T-helper 9 cell (primary cell): ENCODE measurements around the gene PRDM16.

Experiments used
- DNase-seq: peaks from one replicate; pipeline ENCODE4 v3.0.0-alpha.2; 2020

The PRDM16 gene

GRCh38 chr1:3055051-3055450, 14.0 kb upstream of the PRDM16 start:
- DNase-seq = no peak

DNA sequence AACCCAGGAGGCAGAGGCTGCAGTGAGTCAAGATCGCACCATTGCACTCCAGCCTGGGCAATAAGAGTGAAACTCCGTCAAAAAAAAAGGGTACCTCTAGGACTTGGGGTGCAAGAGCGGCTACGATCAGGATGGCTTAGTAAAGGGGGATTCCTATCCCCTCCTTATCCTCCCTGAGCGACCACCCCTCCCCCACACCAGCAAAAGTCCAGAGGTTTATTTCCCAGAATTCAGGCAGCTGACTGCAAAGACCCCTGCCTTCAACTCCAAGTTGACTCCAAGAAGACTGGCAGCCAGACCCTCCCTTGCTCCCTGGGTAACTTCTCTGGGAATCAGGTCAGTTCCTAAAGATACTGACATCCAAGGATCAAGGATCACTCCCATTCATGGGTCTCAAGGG, 12.4 kb upstream of the PRDM16 start:
- no peak for DNase-seq

DNA sequence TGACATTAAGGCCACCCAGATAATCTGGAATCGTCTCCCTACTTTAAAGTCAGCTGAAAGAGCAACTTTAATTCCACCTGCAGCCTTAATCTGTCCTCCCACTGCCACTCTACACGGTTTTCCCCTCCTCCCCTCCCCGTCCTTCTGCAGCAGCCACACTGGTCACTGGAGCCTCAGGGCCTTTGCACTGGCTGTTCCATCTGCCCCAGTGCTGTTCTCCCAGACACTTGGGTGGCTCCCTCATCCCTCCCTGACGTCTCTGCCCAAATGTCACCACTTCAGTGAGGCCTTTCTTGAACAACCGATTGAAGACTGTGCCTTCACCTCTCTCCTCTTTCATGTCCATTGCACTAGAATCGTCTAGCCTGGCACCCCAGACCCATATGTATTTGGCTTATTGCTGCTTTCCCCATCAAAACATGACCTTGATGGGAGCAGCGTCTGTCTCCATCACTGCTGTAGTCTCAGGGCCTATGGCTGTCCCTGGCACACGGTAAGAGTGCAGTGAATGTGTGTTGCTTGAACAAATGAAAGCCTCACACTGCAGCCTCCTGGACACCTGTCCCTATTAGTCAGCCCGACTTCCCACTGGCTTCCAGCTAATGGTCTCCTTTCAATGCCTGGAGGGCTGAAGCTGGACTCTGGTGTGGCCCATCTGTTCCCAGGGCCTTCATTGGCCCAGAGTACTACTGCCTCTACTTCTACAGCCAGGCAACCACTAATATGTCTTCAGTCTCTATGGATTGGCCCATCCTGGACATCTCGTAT, 10.6 kb upstream of the PRDM16 start:
- DNase-seq = no peak

DNA sequence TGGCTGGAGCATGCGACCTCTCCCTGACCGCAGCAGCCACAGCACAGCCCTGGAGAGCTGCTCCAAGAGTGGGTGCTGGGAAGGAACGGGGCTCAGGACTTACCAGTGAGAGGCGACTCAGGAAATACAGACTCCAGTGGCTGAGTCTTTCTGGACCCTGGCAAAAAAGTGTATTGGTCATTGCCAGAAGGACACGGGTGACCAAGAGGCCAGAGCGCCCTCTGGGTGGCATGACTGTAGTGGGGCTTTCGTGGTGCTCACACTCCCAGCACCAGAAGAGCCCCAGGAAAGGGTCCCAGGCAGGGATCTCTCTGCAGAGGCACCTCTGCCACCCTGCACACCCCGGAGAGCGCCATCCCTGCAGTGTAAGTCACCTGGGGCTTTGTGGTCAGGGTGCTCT, 8.9 kb upstream of the PRDM16 start:
- DNase-seq = no peak

GRCh38 chr1:3060601-3061551, 8.1 kb upstream of the PRDM16 start:
- DNase-seq = no peak

DNA sequence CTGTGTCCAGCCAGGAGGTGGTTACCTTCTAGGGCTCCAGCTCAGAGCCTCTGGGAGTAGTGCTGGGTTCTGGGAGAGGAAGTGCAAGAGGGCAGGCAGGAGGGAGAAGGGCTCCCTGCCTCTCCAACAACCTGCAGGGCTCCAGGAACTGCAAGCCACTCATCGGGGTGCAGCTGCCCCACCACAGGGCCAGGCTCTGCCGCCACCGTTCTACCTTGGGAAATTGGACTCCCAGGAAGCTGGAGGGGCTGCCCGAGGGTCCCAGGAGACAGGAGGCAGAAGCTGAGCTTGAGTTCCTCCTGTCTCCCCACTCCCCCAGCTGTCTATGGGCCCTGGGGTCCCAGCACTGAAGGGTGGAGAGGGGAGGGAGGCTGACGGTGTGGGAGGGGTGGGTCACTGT, 7.4 kb upstream of the PRDM16 start:
- DNase-seq = no peak

DNA sequence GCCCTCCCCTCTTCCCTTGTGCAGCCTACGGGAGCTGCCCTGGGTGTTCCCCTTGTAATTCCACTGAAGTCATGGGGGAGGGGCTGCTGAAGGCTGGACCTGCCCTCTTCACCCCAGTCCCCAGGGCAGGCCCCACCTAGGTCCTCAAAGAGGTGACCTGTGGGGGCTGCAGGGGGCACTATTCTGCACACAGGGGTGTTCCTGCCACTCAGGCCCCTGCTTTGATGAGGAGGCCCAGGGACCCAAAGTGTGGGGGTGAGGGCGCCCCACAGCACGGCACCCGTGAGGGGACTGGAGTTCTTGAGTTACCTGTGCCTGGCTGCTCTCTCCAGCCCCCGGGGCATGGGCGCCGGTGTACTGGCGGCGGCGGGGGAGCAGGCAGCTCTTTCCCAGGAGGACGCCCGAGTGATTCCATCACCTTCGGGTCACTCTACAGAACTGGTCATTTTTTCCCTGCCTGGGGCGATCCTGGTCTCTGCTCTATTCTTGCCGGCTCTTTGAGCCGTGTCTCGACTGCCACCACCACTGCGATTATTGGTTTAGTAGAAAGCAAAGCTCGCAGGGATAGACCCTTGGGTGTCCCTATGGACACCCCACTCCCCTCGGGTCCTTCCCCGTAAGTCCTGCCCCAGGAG, 6.9 kb upstream of the PRDM16 start:
- DNase-seq = no peak

GRCh38 chr1:3062616-3063378, 6.2 kb upstream of the PRDM16 start:
- DNase-seq = no peak

- DNase-seq = no peak
Measured at GRCh38 chr1:3063379-3064295, 5.4 kb upstream of the PRDM16 start.

DNA sequence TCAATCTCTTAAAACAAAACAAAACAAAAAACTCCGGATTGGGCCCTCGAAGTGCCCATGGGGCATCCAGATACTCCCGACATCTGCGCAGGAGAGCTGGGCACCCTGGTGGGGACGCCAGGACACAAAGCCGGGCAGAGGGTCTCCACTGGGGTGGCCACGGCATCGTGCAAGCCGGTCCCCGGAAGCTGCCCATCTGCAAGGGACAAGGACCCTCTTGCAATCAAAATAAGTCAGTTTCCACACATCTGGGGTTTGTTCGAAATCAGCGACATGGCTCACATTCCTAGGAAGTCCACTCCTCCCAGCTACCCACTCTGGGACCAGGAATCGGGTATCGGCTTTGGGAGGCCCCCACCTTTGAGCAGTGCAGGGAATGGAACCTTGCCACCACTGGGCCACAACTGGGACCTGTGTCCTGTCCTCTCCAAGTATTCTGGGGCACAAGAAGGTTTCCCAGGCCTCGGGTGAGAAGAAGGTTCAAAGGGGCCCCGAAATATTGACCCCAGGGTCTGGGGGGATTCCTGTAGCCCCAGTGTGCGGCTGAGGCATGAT, 4.6 kb upstream of the PRDM16 start:
- no peak for DNase-seq

DNA sequence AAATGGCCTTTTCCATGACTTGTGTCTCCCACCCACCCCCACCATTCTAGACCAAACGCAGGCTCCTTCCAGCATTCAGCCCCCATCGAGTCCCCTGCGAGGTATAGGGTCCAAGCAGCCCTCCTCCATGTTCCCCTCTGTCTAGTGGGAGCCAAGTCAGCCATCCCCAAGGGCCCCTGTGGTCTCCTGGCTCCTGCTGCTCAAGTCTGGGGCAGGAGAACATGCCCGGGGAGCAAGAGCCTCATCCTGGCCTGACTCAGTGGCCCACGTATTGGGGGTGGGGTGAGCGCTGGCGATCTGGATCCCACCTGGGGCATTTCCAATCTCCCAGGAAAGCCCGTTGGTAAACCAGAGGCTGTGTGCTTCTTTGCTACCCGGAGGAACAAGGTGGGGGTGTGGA, 4.1 kb upstream of the PRDM16 start:
- DNase-seq = no peak

- DNase-seq = no peak
Measured at GRCh38 chr1:3065396-3065795, 3.6 kb upstream of the PRDM16 start.

DNA sequence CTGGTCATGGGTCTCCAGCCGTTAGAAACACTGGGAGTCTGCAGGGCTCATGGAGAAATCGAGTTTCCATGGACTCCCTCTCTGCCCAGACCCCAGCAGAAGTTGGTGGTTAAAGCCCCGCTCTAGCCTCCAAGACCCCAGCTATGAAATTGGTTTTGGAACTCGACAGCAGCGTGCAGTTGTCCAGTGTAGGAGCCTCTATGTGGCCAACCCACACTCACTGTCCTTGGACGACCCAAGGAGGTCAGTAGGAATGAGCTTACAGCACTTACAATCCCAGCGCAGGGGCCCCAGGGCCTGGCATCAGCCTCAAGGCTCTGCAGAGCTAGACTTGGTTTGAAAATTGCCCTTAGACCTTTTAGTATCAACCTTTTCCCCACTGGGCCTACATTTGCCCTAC, 3.2 kb upstream of the PRDM16 start:
- DNase-seq = no peak

DNA sequence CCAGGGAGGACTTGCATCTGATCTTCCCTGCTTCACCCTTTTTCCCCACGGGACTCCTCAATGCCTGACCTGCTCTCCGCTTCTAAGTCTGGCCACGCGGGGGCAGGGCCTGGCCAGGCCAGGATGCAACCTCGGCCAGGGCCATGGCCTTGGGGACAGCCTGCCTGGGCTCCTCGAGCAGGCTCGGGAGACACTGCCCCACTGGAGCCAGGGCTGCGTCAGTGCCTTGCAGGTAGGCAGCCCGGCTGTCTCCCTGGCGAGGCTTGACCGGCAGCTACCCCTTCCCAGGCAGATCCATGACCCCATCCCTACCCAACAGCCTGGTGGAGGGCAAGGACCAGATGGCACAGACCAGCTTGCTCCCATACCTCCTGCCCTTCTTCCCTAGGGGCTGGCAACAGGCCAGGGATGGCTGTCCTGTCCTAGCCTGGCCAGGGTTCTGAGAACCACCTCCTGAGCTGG, 2.7 kb upstream of the PRDM16 start:
- DNase-seq = no peak

GRCh38 chr1:3066826-3067225, 2.2 kb upstream of the PRDM16 start:
- DNase-seq = no peak

DNA sequence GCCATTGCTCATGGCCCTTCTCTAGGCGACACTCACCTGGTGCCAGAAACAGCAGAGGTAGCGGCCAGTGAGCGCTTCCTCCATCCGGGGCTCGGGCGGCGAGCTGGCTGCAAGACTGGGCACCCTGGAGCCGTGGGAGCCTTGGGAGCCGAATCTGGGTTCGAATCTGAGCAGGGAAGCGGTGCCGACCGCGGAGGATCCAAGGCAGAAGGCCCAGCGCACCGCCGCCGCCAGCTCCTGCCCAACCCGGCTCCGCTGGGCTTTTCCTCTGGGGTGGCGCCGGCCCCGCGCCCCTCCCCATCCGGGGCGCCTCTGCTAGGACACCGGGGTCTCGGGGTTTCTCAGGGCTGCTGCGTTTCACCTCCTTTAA, 1.7 kb upstream of the PRDM16 start:
- DNase-seq = no peak

DNA sequence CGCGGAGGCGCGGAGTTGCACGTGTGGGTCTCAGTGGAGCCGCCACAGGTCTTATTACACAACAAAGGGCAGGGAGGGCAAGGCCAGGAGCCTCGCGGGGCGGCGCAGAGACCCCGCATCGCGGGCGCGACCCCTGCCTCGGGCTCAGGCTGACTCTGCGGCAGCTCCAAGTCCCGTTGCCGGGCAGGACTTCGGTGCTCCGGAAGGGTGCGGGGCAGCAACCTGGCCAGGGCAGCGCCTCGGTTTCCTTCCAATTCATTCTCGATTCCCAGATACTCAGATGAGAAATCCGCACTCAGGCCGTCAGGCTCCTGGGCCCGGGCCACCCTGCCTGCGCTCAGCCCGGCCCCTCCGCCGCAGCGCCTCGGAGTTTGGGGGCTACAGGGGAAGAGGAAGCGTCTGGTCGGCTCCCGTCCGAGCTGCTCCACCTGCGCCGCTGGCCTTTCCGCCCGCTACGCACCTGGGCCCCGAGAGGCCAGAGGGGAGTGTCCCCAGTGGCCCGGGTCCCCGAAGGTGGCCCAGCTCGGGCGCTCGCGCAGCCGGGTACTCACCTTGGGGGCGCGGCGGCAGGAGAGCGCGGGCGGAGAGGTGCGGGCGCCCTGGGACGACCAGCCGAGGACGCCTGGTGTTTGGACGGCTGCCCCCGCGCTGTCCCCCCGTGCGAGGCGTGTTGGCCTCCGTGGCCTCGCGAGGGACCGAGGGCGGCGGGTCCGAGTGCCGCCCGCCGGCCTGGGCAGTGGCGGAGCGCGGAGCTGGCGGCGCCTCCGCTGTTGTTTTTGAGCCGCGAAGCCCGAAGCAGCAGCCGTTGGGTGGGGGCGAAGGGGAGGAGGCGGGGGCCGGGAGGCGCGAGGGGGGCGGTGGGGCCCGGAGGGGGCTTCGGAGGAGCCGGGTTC, 1.1 kb upstream of the PRDM16 start:
- DNase-seq = no peak

DNA sequence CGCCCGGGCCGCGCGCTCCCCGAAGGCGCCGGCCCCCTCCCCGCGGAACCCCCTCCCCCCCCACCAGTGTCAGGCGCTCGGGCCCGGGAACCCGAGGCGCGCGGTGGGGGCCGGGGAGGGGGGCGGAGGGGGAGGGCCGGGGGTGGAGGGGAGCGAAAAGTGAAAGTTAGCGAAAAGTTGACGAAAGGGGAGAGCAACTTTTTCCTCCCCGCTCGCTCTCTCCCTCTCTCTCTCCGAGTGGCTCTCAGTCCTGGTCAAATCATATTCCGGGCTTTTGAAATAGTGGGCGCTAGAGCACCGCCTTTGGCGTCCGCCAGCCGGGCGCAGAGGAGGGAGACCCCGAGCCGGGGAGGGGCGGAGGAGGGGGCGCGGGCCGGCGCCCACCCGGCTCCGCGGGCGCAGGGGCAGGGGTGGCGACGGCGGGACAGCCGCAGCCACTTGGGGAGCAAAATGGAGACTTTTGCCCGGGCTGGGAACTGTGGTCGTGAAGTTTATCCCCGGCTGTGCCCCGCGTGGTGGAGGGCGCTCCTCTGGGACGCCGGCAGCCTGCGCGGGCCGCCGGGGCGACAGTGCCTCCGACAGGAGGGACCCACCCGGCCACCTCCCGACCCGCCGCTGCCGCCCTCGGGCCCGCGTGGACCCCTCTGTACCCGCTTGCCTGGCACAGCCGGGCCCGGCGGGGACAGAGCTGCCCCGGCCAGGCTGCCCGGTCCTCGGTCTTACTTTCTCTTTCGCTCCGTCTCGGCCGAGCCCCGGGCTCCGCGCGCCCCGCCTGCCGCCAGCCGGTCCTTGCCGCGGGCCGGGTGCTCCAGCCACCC, 697 bp downstream of the PRDM16 start:
- no peak for DNase-seq

DNA sequence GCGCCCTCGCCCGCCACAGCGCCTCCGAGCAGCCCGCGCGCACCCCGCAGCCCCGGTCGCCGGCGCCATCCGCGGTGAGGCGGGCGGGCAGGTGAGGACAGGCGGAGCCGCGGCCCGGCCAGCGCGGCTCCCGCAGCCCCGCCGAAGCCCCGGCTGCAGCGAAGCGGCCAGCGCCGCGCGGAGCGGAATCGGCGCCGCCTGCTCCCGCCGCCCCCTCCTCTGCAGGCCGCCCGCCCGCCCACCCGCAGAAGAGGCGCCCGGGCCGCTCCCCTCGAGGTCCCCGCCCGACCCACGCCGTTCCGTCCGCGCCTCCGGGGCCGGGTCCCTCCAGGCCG, 1.3 kb downstream of the PRDM16 start:
- no peak for DNase-seq
